GM21825 (cell line): ENCODE results near the gene OR5K1.
A peak's percentile ranks its signal among the peaks of the same experiment; 100 is the strongest.

Experiments
- ATAC-seq: cut with Tn5 transposase; IDR thresholded peaks from one replicate; pipeline ENCODE4 v1.9.1; 2021; ENCODE audit warnings: mild to moderate bottlenecking, moderate library complexity; ENCODE audit not compliant: unreplicated experiment

The OR5K1 gene

DNA sequence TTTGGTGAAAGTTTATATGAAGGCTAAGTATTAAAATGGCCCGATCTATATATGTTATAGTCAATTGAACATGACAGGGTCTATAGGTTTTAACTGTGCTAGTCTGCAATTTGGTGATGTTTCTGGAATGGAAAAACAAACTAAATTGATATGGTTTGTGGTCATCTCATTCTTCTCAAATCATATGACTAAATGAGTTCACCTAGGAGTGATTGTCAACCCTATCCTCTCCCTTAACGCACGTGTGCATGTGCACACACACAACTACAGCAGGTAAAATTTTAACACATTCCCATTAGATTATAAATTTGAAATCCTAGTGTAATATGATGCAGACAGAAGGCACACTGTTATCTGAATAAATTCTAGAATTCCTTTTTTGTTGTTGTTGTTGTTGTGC lies 50.7 kb downstream of the OR5K1 start:
- ATAC-seq, result no peak

DNA sequence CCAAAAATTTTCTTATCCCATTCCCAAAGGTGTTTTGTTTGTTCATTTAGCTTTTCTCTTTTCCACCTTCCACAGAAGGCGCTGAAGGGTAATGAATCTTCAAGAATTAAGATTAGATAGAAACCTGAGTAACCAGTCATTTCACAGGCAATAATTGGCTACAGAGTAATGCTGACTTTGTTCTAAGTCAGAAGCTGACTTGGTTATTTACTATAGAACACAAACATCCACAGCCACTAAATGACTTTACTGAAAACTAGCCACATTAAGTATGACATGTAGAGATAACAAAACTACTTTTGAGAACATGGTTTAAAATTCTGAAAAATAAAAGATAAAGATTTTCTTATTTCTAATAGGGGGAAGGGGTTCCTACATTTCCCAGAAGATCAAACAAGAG lies 51.9 kb downstream of the OR5K1 start:
- ATAC-seq, result no peak

DNA sequence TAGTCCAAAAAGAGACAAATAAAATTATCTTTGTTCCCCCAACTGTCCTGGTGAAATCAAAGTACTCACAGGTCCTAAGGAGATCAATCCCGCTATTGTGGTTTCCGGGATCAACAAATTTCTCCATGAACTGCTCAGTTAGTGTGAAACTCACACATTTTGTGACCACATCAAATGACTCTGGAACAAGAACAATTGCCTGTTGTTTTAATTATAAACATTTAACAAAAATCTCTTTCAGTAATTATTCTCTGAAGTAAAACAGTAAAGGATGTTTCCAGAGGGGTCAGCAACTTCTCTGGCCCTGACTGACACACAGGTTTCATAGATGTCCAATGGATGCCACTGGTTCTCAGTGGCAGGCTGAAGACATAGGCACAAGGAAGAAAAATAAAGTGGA lies 55.8 kb downstream of the OR5K1 start:
- ATAC-seq, result no peak

DNA sequence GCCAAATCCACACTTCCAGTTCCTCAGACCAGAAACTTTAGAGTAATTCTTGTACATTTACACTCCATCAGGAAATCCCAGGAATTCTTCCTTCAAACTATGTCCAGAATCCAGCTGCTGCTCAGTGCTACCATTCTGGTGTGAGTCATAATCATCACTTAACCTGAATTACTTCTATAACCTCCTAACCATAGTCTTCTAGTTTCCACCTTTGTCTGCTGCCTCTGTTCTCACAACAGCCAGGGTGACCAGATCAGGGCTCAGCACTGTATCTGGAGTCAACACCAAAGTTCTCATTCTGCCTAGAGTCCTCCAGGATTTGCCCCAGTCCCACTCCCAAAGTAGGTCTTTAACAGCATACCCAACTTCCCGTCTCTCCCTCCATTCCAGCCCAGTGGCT lies 56.4 kb downstream of the OR5K1 start:
- ATAC-seq, result no peak

DNA sequence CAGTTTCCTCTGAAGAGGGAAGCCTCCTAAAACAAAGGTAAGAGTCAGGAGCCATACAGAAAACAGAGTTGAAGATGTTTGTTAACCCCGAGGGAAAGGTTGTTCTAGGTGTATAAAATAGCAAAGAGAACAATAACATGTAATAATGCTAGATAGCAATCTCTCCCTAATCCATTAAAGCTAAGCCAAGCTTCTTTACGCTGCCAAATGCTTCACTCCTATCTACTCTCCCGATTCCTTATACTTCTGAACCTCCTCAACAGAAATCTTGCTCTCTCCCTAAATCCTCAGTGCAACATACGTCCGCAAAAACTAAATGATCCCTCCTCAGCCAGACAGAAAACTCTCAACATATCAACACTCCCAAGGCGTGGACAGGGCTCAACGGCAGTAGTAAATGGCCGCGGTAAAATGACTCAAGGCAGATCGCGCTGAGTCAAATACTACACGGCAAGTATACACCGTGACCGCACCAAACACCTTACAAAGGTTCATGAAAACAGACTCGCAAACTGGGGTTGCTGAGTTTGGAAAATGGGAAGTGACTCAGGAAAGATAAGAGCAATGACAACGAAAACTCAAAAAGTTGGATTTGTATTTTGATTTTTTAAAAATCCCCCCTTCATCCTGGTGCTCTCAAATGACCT lies 59.0 kb downstream of the OR5K1 start:
- peak; percentile 38 for ATAC-seq
